Measurements from ENCODE around the gene MYOF.
"Not testable (repeated sequence)": the region's sequence is repeated elsewhere in the genome, so short reads cannot be mapped to it uniquely, and the experiment has no call there.

The MYOF gene

DNA sequence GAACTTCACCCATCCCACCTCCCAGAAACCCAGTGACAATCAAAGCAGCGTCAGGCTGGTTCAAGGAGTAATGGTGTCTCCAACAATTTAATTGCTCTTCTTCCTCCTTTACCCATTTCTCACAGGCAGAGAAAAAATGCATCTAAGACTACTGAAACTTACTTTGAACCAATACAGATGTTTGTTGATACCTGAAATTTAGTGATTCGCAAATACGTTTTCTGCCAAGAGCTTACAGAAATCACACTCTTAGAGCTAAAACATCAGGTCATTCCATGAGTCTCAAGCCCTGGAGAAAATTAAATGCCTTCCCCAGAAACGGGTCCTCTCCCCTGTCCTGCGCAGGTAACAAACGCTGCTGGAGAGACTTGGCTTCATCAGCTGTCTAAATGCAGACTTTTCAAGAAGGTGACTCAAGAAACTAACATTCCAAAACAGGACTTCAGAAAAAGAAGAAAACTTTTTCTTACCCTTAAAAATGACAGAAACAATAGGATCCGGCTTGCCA lies 443 bp downstream of the MYOF start:
- DNase-seq, result no peak

DNA sequence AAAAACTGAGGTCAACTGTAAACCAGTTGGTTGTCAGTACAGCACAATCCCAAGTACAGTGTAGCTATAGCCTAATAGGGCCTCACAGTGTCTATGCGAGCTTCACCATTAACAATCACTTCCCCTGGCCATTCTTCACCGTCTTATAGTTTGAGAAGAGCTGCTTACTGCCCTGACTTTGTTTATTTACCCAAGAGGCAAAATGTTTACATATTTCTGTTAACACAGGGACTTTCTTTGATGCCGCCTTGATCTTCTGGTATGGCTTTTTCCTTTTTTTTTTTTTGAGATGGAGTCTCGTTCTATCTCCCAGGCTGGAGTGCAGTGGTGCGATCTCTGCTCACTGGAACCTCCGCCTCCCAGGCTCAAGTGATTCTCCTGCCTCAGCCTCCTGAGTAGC lies 3.3 kb downstream of the MYOF start:
- no peak for DNase-seq

DNA sequence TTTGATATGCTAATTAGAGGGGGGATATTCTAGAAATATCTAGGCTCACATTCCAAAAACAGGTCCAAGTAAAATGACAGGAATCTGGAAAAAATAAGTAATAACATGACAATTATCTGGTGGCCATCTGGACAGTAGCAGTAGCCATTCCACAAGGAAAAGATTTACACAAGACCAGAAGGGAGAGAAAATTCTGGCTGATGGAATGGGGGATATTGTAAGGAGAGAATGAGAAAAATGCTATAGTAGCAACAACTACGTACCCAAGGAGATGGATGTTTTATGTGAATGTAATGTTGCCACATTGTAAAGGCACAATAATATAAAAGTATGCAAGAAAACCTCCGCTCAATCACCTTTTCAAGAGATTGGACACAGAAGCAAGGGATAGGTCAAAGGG lies 5.4 kb downstream of the MYOF start:
- no peak for DNase-seq

GRCh38 chr10:93475871-93476270 lies 6.3 kb downstream of the MYOF start:
- no peak for DNase-seq

GRCh38 chr10:93475227-93475626 lies 6.9 kb downstream of the MYOF start:
- DNase-seq, result no peak

GRCh38 chr10:93473804-93474472 lies 8.2 kb downstream of the MYOF start:
- DNase-seq, result no peak

DNA sequence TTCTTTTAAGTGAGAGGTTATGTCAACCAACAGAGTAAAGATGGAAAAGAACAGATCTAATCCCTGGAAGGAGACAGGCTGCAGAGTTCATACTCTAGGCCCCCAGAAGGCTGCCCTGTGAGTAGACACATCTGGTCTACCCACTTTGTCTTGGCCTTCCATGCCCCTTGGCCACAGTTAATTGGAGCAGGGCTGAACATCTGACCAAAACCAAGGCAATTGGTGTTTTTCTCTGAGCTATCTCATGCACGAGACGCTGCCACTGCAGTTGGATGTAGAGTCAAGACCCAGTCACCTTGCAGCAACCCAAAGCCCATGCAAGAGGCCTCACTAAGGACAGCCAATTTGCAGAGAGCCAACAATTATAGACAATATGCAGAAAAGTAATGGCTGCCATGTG lies 9.0 kb downstream of the MYOF start:
- no peak for DNase-seq

- DNase-seq, result no peak
These were observed 11.0 kb downstream of the MYOF start for GRCh38 chr10:93471110-93471651.

DNA sequence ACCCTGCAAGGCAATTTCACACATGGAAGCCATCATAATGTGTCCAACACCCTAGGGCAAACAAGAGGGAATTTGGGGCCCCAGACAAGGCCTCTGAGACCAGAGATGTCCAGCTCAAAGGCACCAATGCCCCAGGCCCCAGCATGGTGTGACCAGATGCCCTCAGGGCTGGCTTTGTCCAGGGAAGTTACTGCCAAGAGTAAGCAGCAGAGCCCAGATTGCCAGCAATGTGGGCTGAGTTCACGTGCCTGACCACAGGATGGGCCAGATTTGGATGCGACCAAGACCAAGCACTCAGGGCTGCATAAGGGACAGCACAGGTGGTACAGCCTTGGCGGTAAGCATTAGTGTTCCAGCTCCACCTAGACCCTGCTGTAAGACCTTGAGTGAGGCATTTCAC lies 12.7 kb downstream of the MYOF start:
- no peak for DNase-seq

DNA sequence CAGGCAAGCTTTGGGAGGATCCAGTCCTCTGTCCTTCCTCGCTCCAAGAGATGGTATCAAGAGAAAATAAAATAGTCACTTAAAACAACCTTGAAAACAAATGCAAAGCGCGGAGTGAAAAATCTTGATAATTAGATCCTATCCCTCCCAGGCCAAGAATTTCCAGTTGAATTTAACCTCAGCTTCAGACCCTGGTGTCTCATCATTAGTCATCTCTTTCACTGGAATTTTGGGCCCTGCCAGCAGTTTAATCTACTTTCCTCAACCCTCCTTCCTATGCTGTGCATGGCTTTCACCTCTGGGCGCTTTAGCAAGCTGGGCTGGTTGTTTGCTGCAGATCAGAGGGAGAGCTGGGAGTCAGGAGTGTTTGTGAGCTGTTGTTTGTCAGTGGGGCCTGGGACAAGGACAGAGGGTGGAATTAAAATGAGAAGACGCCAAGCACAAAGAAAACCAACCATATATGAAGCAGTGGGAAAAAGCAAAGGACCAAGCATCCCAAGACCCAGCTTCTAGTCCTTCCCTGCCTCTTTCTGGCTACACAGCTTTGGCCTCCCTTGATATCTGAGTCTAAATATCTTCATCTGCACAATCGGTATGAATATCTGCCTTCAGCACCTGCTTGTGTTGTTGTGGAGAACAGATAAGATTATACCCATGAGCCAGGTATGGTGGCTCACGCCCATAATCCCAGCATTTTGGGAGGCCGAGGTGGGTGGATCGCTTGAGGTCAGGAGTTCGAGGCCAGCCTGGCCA lies 13.5 kb downstream of the MYOF start:
- no peak for DNase-seq

DNA sequence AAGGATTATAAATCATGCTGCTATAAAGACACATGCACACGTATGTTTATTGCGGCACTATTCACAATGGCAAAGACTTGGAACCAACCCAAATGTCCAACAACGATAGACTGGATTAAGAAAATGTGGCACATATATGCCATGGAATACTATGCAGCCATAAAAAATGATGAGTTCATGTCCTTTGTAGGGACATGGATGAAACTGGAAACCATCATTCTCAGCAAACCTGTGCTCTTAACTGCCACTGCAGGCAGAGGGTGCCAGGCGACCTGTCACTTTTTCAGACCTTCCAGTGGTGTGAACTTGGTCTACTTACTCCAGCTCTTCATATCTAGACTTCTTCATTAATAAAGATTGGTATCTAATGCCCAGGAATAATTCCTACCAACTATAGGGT lies 14.5 kb downstream of the MYOF start:
- not testable (repeated sequence) for DNase-seq

GRCh38 chr10:93465806-93466675 lies 16.1 kb downstream of the MYOF start:
- peak; percentile 71 for DNase-seq

DNA sequence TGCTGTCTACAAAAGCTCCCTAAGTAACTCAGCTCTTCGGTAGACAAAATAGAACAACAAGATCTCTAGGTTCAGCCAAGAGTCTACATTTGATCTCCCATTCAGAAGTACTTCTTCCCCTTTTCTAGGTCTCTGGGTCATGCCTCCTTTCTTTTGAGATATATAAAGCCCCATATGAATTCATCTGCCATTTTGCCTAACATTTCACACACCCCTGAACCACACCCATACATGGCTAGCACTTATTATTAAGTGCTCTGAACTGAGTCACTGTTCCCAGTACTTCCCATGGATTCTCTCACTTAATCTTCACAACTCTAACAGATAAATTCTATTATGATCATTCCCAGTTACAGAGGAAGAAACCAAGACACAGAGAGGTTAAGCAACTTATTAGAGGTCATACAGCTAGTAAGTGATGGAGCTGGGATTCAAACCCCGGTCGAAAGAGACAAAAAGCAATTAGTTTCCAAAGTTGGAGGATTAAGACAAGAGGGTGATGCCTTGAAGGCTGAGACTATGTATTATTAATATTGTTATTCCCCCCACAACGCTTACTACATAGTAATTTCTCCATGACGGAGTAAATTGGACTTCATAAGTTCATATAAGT lies 17.3 kb downstream of the MYOF start:
- no peak for DNase-seq

DNA sequence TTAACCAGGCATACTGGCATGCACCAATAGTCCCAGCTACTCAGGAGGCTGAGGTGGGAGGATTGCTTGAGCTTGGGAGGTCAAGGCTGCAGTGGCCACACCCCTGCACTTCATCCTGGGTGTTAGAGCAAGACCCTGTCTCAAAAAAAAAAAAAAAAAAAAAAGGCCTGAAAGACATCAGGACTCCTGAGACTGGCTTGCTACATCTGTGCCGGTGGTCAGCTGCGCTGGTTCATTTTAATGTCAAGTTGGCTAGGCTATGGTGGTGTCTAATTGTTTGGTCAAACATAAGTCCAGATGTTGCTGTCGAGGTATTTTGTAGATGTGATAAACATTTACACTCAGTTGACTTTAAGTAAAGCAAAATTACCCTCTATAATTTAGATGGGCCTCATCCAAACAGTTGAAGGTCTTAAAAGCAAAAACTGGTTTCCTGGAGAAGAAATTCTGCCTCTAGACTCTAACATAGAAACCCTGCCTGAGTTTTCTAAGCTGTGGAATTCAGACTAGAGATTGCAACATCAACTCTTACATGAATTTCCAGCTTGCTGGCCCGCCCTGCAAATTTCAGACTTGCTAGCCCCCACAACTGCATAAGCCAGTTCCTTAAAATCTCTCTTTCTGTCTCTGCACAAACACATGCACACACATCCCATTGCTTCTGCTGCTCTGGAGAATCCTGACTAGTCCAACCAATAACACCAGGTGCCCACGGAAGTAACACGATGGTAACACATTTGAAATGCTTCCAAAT lies 18.2 kb downstream of the MYOF start:
- DNase-seq, result no peak

GRCh38 chr10:93462881-93463280 lies 19.3 kb downstream of the MYOF start:
- DNase-seq, result no peak

GRCh38 chr10:93462371-93462770 lies 19.8 kb downstream of the MYOF start:
- DNase-seq, result no peak

DNA sequence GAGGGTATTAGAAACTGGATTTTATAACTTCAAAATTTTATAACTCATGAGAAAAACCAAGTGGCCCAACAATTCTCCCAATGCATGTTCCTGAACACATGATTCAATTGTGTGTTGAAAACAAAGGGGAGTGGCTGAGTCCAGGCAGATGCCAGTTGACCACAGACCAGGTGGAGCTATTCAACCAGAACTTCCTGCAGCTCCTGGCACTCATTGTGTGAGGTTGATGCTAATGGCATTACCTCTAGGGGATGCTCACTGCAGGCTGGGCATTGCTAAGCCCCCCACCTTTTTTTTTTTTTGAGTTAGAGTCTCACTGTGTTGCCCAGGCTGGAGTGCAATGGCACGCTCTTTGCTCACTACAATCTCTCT lies 20.3 kb downstream of the MYOF start:
- no peak for DNase-seq

- DNase-seq, result no peak
These were observed 20.9 kb downstream of the MYOF start for GRCh38 chr10:93461109-93461806.

DNA sequence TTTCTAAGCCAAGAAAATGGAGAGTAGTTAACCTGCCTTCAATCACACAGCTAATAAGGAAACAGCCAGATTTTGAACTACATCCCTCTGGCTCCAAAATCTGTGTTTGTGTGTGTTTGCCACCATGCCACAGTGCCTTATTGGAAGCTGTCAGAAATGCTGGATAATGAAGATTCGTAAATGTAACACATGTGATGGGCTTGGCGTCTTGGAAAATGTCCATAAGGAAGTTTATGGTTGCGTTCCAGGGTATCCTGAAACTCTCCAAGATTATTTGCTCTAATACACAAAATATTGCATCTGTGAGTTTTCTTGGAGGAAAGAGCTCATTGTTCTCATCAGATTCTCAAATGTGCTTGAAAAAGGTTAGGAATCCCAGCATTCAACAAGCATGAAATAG lies 22.7 kb downstream of the MYOF start:
- DNase-seq, result no peak

DNA sequence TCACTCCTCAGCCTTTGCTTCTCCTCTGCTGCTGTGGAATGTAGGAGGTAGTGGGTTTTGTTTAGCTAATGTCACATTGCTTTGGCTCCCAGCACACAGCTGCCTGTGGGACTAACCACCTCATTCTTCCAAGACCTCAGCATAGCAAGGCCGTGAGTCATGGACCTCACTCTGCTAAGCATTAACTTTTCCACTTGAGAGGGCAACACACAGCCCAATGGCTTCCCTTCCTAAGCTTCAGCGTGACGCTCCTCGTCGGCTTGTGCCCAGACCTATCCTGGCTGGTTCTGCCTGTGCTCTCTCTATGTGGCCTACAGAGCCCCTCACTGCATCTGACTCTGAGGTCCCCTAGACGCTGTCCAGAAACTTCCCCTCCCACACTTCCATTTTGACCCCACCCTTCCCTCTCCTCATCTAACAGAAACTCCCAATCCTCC lies 23.3 kb downstream of the MYOF start:
- no peak for DNase-seq

DNA sequence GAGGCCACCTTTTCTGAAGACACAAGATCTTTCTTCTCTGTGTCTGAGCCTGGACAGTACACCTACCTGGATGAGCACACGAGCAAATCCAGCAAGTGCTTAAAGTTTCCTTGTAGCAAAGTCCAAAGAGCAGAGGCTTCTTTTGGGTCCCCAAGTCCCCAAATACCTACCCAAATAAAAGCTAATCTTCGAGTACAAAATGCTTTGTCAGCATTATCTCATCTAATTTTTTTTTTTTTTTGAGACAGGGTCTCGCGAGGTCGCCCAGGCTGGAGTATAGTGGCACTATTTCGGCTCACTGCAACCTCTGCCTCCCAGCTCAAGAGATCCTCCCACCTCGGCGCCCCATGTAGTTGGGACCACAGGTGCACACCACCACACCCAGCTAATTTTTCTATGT lies 24.6 kb downstream of the MYOF start:
- no peak for DNase-seq
